HepG2 (cell line): ENCODE measurements around the gene PDK1. TPM values are rescaled to one million over a fixed set of nuclear protein-coding genes. Genes with fewer than 3 reads are reported as not detected.

Experiments used
- DNMT3B ChIP-seq: conservative IDR thresholded peaks from 2 replicates; pipeline ENCODE4 v1.6.1; 2016; ENCODE audit warnings: missing biosample characterization, control low read depth
- ETV5 ChIP-seq: IDR thresholded peaks from 2 replicates; pipeline ENCODE4 v1.6.1; 2018; ENCODE audit warnings: missing biosample characterization, missing genetic modification reagents, inconsistent platforms, borderline replicate concordance
- HHEX ChIP-seq: IDR thresholded peaks from 2 replicates; pipeline ENCODE4 v1.6.1; 2016; ENCODE audit warnings: control low read depth
- JUN ChIP-seq: sonication (generic); formaldehyde crosslinking; IDR thresholded peaks from 2 replicates; pipeline ENCODE4 v1.4.0; 2020; ENCODE audit warnings: mild to moderate bottlenecking, missing genetic modification reagents
- KLF11 ChIP-seq: IDR thresholded peaks from 2 replicates; pipeline ENCODE4 v1.6.1; 2016; ENCODE audit warnings: missing compliant biosample characterization
- KLF12 ChIP-seq: sonication (generic); formaldehyde crosslinking; IDR thresholded peaks from 2 replicates; pipeline ENCODE4 v1.4.0; 2020; ENCODE audit warnings: missing genetic modification reagents, borderline replicate concordance
- MED1 ChIP-seq: sonication (generic); formaldehyde crosslinking; IDR thresholded peaks from 2 replicates; pipeline ENCODE4 v1.4.0; 2020; ENCODE audit warnings: missing genetic modification reagents
- NFIC ChIP-seq: IDR thresholded peaks from 2 replicates; pipeline ENCODE4 v1.6.1; 2012; ENCODE audit warnings: mild to moderate bottlenecking, low read length, inconsistent platforms
- NR2F1 ChIP-seq, 2 experiments: fragments of 450-650 bp in 1 of 2; formaldehyde crosslinking in 1 of 2; IDR thresholded peaks; 2 replicates each; pipeline versions ENCODE4 v1.5.0 to v1.6.1; 2016 to 2020; ENCODE audit warnings: mild to moderate bottlenecking in 1 of 2, missing compliant biosample characterization in 1 of 2, missing genetic modification reagents in 1 of 2, moderate library complexity in 1 of 2
- NR2F2 ChIP-seq: IDR thresholded peaks from 2 replicates; pipeline ENCODE4 v1.6.1; 2012; ENCODE audit warnings: low read depth, inconsistent platforms, borderline replicate concordance
- SAP130 ChIP-seq: IDR thresholded peaks from 2 replicates; pipeline ENCODE4 v1.6.1; 2016; ENCODE audit warnings: low read depth
- SMAD3 ChIP-seq: sonication (generic); formaldehyde crosslinking; IDR thresholded peaks from 2 replicates; pipeline ENCODE4 v1.4.0; 2020; ENCODE audit warnings: missing genetic modification reagents
- TRIM24 ChIP-seq: sonication (generic); formaldehyde crosslinking; IDR thresholded peaks from 2 replicates; pipeline ENCODE4 v1.8.0; 2022; ENCODE audit warnings: mild to moderate bottlenecking, missing genetic modification reagents
- ZFP1 ChIP-seq: IDR thresholded peaks from 2 replicates; pipeline ENCODE4 v1.6.1; 2016
- ZFP36L2 ChIP-seq: sonication (generic); formaldehyde crosslinking; IDR thresholded peaks from 2 replicates; pipeline ENCODE4 v1.4.0; 2020; ENCODE audit warnings: missing genetic modification reagents
- ZFP41 ChIP-seq: sonication (generic); formaldehyde crosslinking; IDR thresholded peaks from 2 replicates; pipeline ENCODE4 v1.4.0; 2020; ENCODE audit warnings: mild to moderate bottlenecking, missing genetic modification reagents, borderline replicate concordance
- ZIK1 ChIP-seq: sonication (generic); formaldehyde crosslinking; IDR thresholded peaks from 2 replicates; pipeline ENCODE4 v1.5.0; 2020; ENCODE audit warnings: mild to moderate bottlenecking, low read depth, missing genetic modification reagents, borderline replicate concordance
- ZNF274 ChIP-seq: sonication (generic); formaldehyde crosslinking; IDR thresholded peaks from 2 replicates; pipeline ENCODE4 v1.5.1; 2020; ENCODE audit warnings: mild to moderate bottlenecking, missing genetic modification reagents
- ZNF333 ChIP-seq: sonication (generic); formaldehyde crosslinking; IDR thresholded peaks from 2 replicates; pipeline ENCODE4 v1.4.0; 2020; ENCODE audit warnings: mild to moderate bottlenecking, missing genetic modification reagents, borderline replicate concordance
- ZNF484 ChIP-seq: sonication (generic); formaldehyde crosslinking; IDR thresholded peaks from 2 replicates; pipeline ENCODE4 v1.5.1; 2020; ENCODE audit warnings: mild to moderate bottlenecking, low read depth, missing genetic modification reagents, borderline replicate concordance
- ZNF557 ChIP-seq: sonication (generic); formaldehyde crosslinking; IDR thresholded peaks from 2 replicates; pipeline ENCODE4 v1.4.0; 2020; ENCODE audit warnings: missing genetic modification reagents
- ZNF562 ChIP-seq: sonication (generic); formaldehyde crosslinking; IDR thresholded peaks from 2 replicates; pipeline ENCODE4 v1.8.0; 2022; ENCODE audit warnings: missing genetic modification reagents, borderline replicate concordance
- ZNF790 ChIP-seq: sonication (generic); formaldehyde crosslinking; IDR thresholded peaks from 2 replicates; pipeline ENCODE4 v1.8.0; 2022; ENCODE audit warnings: missing genetic modification reagents, mild to moderate bottlenecking, borderline replicate concordance
- polyA plus RNA-seq, 8 experiments: library from polyadenylated mRNA; depleted of rRNA in 3 of 8; stranded (reverse) in 7 of 8; unstranded in 1 of 8; fragments of >200 nt; fragmentation: Illumina TruSeq in 4 of 8; extraction: Trizol in 4 of 8; gene quantifications; 2 replicates each; pipeline versions ENCODE4 v1.2.1 to v1.2.3, GENCODE V29; 2011 to 2016; ENCODE audit warnings: low read depth in 4 of 8, missing spikeins in 1 of 8, mixed read lengths in 1 of 8; ENCODE audit not compliant: insufficient read depth in 1 of 8
- total RNA-seq, 5 experiments: library from RNA; depleted of rRNA; stranded (reverse); fragments of >200 nt; fragmentation: Illumina TruSeq; extraction: Trizol; gene quantifications; 2 replicates each; pipeline ENCODE4 v1.2.3, GENCODE V29; 2016; ENCODE audit warnings: low read depth in 1 of 5
- TF ChIP-seq, protein P1 (sequence below): sonication (generic); formaldehyde crosslinking; IDR thresholded peaks from 2 replicates; pipeline ENCODE4 v1.5.0; 2020; ENCODE audit warnings: missing genetic modification reagents, mild to moderate bottlenecking, borderline replicate concordance
- TF ChIP-seq, protein P2 (sequence below): sonication (generic); formaldehyde crosslinking; conservative IDR thresholded peaks from 2 replicates; pipeline ENCODE4 v1.8.1; 2023; ENCODE audit warnings: missing genetic modification reagents
- TF ChIP-seq, protein P3 (sequence below): sonication (generic); formaldehyde crosslinking; IDR thresholded peaks from 2 replicates; pipeline ENCODE4 v1.4.0; 2020; ENCODE audit warnings: missing genetic modification reagents
- TF ChIP-seq, protein P4 (sequence below): sonication (generic); formaldehyde crosslinking; IDR thresholded peaks from 2 replicates; pipeline ENCODE4 v1.8.1; 2023; ENCODE audit warnings: missing genetic modification reagents, mild to moderate bottlenecking, borderline replicate concordance
- TF ChIP-seq, protein P5 (sequence below): sonication (generic); formaldehyde crosslinking; IDR thresholded peaks from 2 replicates; pipeline ENCODE4 v1.8.0; 2022; ENCODE audit warnings: missing genetic modification reagents, mild to moderate bottlenecking, borderline replicate concordance

The PDK1 gene
- total and polyA plus RNA-seq, 2 of the 13 experiments (the other 11 are each of a cell fraction or from before 2014, with no cell fraction given): 11.9 to 96.9 TPM

DNA sequence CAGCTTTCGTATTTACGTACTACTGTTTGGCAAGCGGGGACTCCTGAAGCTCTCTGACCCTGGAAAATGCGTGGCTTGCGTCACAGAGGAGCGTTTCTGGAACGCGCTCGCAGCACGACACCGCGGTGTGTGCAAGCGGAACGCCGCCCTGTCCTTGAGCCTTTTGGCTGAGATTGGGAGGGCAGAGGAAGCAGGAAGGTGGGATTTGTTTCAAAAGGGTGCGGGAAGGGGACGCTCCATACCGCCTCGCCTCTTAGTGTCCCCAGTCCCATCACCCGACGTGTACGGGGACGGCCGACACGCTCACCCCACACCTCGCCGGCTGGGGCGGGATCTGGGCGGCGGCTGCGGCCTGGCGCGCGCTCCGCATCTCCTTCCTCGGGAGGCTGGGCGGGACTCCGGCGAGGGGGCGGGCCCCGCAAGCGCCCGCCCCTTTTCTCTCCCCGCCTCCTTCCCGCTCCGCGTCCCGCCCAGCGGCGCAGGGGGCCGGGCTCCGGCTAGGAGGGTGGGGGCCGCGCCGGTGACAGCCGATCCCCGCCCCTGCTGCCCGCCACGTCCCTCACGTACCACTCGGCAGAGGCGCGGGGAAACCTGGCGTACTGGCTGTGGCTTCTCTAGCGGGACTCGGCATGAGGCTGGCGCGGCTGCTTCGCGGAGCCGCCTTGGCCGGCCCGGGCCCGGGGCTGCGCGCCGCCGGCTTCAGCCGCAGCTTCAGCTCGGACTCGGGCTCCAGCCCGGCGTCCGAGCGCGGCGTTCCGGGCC lies at the start of gene PDK1 (continued):
- TF ChIP-seq, protein P1, sequence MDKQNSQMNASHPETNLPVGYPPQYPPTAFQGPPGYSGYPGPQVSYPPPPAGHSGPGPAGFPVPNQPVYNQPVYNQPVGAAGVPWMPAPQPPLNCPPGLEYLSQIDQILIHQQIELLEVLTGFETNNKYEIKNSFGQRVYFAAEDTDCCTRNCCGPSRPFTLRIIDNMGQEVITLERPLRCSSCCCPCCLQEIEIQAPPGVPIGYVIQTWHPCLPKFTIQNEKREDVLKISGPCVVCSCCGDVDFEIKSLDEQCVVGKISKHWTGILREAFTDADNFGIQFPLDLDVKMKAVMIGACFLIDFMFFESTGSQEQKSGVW (CRISPR knock-in tag): no peak
- no peak; the same call in 1 of the 2 replicates for TF ChIP-seq ZNF557 (CRISPR knock-in tag)
- TF ChIP-seq SMAD3: peak; percentile 89; the same call in 1 of the 2 replicates
- 0 out of 2 replicates have a peak, but pooled peaks have one; percentile 60 for TF ChIP-seq ZIK1 (CRISPR knock-in tag)
- TF ChIP-seq, protein P2, sequence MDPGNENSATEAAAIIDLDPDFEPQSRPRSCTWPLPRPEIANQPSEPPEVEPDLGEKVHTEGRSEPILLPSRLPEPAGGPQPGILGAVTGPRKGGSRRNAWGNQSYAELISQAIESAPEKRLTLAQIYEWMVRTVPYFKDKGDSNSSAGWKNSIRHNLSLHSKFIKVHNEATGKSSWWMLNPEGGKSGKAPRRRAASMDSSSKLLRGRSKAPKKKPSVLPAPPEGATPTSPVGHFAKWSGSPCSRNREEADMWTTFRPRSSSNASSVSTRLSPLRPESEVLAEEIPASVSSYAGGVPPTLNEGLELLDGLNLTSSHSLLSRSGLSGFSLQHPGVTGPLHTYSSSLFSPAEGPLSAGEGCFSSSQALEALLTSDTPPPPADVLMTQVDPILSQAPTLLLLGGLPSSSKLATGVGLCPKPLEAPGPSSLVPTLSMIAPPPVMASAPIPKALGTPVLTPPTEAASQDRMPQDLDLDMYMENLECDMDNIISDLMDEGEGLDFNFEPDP (CRISPR knock-in tag): no peak
- TF ChIP-seq, protein P3, sequence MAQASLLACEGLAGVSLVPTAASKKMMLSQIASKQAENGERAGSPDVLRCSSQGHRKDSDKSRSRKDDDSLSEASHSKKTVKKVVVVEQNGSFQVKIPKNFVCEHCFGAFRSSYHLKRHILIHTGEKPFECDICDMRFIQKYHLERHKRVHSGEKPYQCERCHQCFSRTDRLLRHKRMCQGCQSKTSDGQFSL (CRISPR knock-in tag): 0 out of 2 replicates have a peak, but pooled peaks have one; percentile 4
- TF ChIP-seq, protein P4, sequence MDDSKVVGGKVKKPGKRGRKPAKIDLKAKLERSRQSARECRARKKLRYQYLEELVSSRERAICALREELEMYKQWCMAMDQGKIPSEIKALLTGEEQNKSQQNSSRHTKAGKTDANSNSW (CRISPR knock-in tag): no peak; the same call in 1 of the 2 replicates
- TF ChIP-seq MED1 (CRISPR knock-in tag): peak; percentile 79
- TF ChIP-seq KLF12 (CRISPR knock-in tag): no peak; the same call in 1 of the 2 replicates
- TF ChIP-seq ZNF484 (CRISPR knock-in tag): 0 out of 2 replicates have a peak, but pooled peaks have one; percentile 63
- no peak for TF ChIP-seq NR2F1 (CRISPR knock-in tag; IDR thresholded peaks at IDR 0.05)
- peak; percentile 78 for TF ChIP-seq KLF11 (CRISPR knock-in tag)
- peak; percentile 54 for TF ChIP-seq ETV5 (CRISPR knock-in tag)
- peak; percentile 90 for TF ChIP-seq ZNF274
- TF ChIP-seq DNMT3B (CRISPR knock-in tag): peak; percentile 56; the same call in 1 of the 2 replicates
- TF ChIP-seq NFIC: no peak
- peak; percentile 91 for TF ChIP-seq ZNF333 (CRISPR knock-in tag)
- peak; percentile 85; the same call in 1 of the 2 replicates for TF ChIP-seq ZFP36L2 (CRISPR knock-in tag)
- no peak for TF ChIP-seq ZNF790
- TF ChIP-seq ZFP1 (CRISPR knock-in tag): 0 out of 2 replicates have a peak, but pooled peaks have one; percentile 11
- TF ChIP-seq HHEX: no peak
- peak; percentile 83; the same call in 1 of the 2 replicates for TF ChIP-seq ZFP41 (CRISPR knock-in tag)
- TF ChIP-seq SAP130: peak; percentile 85
- TF ChIP-seq NR2F2: 0 out of 2 replicates have a peak, but pooled peaks have one; percentile 39
- no peak for TF ChIP-seq TRIM24
- no peak for TF ChIP-seq JUN
- TF ChIP-seq ZNF562 (CRISPR knock-in tag): no peak
- TF ChIP-seq, protein P5, sequence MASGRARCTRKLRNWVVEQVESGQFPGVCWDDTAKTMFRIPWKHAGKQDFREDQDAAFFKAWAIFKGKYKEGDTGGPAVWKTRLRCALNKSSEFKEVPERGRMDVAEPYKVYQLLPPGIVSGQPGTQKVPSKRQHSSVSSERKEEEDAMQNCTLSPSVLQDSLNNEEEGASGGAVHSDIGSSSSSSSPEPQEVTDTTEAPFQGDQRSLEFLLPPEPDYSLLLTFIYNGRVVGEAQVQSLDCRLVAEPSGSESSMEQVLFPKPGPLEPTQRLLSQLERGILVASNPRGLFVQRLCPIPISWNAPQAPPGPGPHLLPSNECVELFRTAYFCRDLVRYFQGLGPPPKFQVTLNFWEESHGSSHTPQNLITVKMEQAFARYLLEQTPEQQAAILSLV (CRISPR knock-in tag): peak; percentile 93; the same call in 1 of the 2 replicates
